Stimulated activated CD8-positive, alpha-beta memory T cell treated with anti-CD3 and anti-CD28 coated beads, Interleukin-7, amount 100 ng/mL, for 4 hours (primary cell): ENCODE measurements around the gene TLE4.

Experiments used
- DNase-seq, 2 donors: peaks; one replicate each; pipeline ENCODE4 v3.0.0-alpha.2; 2020; ENCODE audit warnings: low read depth in 2 of 2

TLE4 gene

DNA sequence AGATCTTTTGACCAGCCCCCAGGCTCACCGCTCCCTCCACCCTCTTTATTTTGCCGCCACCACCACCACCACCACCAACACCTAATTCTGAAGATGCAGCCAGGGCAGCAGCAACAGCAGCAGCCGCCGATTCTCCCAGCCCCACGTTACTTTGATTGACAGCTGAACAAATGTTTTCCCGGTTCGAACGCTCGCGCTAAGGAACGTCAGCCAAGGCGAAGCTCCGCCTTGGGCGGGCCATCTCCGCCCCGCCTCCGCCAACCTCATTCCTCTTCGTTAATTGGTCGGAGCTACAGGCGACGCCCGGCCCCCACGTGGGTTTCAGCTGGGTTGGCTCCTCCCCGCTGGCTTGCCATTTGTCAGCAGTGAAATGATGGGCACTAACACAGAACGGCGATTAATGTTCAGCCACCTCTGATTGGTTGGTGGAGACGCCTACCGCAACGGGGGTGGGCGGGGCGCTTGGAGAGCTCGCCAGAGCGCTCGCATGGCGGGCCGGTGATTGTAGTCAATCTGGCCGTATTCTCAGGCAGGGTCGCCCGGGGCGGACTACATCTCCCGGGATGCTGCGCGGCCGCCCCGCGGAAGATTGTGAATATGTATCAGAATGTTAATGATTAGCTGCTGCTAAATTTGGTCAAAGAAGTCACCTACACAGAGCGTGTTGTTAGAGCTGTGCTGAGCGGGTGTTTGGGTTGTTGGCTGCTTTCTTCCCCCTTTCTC, at the start of gene TLE4:
TSS of gene TLE4 (plus strand) at position 657 of the 723 bp plus-strand sequence. CDS start 826 bp downstream, outside the sequence.
- DNase-seq: peak; percentile 99 to 100

DNA sequence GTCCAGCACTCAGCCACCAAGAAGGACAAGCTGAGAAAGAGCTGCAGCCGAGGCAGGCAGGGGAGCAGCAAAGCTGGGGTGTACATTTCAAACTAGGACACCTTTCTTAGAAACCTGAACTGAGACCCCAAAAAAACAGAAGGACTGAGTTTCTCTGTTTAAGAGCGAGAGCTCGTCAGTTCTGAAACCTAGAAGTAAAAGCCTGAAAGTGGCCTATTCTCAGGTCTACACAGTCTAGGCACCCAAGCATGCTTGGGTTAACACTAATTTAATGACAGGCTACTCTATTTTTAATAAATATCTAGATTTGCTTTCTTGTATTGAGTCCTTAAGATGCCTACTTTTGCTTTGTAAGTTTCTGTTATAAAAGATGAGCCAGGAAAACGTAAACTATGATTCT, 49.0 kb upstream of the TLE4 start:
- no peak for DNase-seq

DNA sequence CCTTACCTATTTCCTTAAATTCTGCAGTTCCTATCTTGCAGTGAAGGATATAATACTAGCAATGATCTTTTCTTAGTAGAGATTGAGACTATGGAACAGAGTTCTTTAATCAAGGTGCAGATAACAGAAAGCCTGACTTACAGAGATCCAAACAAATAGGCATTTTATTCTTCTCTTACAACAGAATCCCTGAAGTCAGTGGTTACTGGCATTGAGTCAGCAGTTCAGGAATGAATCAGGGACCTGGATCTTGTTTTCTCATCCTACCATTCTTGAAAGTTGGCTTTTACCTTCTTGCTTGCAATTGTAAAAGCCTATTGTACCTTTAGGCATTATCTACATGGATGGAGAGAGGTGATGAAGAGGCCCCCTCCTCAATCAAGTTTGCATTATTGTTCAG, 47.5 kb upstream of the TLE4 start:
- no peak for DNase-seq

DNA sequence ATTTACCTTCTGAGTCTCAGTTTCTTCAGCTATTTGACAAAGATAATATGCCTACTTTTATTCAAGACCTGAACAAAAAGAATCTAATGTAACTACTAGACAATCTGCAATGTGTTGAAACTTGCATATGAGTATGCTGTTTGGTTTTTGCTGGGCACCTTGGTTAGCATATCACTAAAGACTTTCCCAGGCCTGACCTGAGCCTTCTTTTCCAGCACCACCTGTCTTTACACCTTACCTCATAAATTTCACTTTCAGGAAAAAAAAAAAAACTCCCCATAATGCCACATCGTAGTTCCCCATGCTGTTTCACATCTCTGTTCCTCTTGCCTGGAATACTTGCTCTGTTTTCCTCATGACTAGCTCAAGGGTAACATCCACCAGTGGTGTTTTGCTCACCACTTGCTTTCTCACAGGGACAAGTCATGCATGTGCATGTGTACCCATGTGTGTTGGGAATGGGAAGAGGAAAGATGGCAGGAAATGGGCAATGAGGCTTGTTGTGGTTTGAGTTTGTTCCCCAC, 45.6 kb upstream of the TLE4 start:
- DNase-seq: no peak

DNA sequence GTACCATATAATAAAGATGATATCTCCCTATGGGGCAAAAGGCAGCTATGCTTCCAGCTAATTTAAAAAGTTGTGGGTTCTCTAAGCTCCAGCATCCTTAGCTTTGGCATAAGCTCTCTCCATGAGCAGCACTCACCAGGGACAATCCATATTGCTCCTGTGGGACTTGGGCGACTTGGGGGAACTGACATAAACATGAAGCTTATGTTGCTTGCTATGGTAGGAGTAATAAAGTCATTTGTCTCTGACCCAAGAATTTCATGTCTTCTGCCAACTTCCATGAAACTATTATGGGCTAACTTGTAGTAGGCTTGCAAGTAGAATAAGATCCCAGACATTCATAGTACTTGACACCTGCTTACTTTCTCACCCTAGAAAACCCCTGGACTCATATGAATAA, 36.2 kb upstream of the TLE4 start:
- DNase-seq: no peak

DNA sequence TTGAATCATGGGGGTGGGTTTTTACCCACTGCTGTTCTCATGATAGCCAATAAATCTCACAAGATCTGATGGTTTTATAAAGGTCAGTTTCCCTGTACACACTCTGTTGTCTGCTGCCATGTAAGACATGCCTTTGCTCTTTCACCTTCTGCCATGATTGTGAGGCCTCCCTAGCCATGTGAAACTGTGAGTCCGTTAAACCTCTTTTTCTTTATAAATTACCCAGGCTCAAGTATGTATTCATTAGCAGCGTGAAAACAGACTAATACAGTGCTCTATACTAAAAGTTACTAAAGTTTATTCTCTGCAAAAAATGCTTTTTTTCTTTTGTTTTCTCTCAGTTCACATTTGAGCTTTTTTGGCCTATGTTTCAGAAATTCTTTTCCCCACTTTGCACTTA, 33.9 kb upstream of the TLE4 start:
- DNase-seq: no peak

DNA sequence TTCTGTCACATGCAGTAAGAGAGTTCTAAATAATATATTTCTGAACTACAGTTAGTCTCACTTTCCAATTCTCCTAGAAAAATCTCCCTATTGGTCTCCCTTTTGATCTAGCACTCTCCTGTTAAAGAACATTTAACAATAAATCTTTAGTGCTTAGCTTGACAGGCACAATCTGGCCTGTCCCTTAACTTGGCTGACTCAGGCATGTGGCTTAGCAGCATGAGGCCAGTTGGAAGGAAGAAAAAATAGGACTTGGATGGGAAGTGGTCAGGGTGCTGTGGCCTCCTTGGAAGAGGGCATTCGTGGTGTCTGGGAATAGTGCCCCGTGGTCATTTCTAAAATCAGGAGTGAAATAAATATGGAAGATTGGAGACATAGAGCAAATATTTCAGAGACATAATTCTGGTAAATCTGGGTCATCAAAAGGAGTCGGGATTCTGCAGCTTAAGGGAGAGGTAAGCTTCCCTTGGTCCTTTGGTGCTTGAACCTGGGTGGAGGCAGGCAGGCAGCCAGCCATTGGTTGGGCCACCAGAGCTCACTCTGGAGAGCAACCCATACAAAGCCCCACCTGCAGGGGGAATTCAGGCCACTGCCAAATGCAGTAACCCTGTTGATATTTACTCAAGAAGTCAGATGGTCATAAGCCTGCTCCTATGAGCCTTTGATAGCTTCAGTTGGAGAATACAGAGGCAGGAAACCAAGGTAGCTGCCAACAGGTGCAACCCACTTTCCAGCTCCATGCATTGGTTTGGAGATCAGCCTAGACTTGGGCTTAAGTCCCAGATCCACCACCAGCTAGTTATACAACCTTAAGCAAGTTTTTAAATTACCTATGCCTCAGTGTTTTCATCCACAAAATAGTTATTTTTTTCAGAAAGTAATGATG, 28.8 kb upstream of the TLE4 start:
- no peak for DNase-seq

DNA sequence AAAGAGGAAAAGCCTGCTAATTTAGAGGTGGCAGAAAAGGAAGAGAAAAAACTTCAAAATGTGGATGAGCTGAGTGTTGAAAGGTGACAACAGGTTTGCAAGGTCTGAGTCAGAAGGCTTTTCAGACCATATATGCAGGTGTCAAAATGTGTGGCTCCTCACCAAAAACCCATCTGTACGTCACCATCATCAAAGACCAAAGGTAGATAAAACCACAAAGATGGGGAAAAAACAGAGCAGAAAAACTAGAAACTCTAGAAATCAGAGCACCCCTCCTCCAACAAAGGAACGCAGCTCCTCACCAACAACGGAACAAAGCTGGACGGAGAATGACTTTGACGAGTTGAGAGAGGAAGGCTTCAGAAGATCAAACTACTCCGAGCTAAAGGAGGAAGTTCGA, 27.4 kb upstream of the TLE4 start:
- peak in 1 of 2 donors; percentile 1 for DNase-seq

DNA sequence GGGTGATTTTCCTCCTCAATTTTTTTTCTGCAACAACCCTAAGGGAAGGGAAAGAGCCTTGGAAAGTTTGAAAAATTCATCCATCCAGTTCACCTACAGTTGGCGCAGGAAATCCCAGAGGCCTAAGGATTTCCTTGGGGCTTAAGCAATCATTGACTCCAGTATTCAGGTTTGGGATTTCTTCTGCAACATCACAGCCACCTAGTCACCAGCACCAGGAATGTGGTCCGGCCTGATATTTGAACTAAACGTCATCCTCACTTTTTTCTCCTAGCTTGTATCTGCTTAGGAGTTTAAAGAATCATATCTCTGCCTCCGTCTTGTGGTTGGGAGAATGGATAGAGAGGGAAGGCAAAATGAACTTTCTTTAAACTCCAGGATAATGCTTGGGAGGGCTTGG, 20.2 kb upstream of the TLE4 start:
- DNase-seq: no peak

DNA sequence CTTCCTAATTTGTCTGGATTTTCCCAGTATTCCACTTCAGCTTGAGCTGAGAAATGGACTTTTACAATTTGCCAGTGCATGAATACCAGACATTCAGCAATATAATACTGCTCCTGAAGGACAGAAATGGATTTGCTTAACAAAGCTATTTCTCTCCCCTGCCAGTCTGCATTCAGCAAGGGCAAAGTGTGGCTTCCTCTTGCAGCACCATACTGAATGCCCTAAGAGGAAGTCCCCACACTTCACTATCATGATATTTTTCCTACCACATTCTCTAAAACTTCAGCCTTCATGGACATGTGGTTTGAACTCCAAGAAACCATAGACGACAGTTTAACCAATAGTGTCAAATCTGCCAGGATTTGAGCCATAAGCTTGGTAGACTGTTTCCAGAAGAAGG, 19.8 kb upstream of the TLE4 start:
- DNase-seq: no peak

DNA sequence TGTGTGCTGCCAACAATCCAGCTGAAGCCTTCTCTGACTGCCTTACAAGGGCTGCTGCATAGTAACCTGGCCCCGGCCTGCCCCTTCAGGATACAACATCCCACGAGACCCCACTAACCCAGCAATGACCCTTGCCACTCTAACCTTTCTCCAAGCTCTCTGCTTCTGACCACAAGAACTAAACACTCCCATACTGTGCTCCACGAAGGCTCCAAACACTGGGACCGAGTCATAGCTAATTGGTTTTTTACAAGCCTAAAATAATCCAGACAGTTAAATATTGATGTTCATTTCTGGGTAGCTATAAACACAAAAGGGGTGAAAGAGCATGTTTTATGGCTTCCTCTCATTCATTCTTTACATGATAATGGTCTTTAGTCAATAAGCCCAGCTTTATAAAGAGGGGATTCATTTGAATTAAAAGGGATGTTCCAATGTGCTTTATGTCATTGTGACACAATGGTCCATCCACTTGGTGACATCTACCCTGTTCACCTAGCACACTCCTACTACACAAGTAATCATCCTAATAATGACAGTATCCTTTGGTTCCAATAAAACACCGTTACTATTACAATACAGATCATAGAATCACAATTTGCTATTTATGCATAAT, 16.2 kb upstream of the TLE4 start:
- no peak for DNase-seq

DNA sequence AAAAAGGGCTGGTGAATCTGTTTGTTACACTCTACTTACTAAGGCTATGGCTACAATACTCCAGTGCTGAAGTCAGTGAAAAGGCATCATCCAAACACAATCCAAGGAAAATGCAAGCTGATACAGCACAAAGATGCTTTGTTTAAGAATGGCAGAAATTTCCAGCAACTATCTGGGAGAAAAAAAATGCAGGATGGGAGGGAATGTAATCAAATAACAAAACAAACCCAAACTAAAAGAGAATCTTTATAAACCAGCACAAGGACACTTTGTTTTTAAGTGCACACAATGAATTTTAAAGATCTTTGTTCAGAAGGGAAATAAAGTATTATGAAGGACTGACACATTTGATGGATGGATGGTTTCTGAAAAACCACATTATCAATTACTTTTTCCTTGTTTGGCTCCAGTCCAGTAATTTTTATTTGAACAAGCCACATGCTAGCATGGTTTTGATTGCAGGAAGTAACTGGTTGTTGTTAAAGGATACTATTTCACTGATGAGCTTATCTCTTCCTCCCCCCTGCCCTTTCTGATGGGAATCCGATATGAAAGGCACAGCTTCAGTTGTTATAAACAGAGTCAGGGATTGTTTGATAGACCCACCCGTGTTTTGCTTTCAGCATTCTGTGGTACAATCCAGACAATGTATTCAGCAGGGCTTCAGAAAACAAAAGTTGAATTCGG, 12.1 kb upstream of the TLE4 start:
- DNase-seq: no peak

DNA sequence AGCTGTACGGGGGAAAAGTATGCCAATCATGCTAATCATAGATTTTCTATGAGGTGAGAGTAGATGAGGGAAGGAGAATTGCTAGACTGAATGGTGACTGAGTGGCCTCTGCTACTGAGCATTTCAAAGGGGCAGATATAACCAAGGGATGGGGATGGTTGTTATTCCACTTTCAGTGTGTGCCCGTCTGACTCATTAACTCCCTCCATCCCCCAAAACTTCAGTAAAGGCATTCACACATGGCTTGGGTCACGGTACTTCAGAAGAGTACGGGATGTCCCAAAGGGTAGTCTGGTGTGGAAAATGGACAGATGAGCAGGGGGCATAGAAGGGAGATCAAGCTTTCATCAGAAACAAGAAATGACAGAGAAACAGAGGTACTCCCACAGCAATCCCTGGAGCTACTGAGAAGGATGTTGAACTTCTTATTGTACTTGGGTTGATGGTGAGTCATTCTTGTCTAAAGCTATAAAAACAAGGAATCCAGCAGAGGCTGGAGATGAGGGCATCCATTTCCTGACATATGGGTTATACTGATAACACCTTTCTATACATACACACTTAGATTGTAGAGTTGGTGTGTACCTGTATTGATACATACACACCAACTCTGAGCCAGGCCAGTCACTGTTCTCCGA, 8.9 kb upstream of the TLE4 start:
- DNase-seq: no peak

DNA sequence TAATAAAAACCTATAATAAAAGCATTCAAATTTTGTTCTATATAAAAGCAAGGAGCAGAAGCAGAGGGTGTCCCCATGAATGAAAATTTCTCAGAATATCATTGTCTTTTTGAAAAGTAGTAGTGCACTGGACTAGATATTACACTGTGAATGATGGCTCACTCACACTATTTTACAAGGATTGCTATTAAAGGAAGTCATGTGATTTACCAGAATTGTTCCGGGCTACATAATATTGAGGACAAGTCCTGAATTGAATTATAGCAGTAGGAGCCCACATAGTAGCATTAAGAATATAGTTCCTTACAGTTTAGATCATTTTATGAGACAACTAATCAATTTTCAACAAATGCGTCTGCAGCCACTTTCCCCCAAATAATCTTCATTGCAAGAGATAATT, 7.7 kb upstream of the TLE4 start:
- DNase-seq: no peak

DNA sequence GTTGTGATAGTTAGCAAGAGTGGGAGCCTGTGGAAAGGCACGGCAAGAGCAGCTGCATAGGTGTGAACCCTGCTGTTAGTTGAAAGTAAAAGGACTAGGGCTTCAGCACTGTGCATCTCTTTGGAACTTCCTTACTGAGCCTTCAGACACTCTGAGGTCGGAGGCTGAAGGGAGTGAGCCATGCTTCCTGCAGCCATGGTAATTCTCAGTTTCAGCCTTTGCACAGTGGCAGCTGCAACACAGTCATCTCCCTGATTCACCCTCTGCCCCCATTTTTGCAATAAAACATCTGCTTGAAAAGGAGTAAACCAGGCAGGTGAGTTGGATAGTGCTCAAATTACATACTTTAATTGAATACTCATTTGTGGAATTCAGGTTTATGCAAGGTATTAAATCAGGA, 6.5 kb upstream of the TLE4 start:
- DNase-seq: no peak

DNA sequence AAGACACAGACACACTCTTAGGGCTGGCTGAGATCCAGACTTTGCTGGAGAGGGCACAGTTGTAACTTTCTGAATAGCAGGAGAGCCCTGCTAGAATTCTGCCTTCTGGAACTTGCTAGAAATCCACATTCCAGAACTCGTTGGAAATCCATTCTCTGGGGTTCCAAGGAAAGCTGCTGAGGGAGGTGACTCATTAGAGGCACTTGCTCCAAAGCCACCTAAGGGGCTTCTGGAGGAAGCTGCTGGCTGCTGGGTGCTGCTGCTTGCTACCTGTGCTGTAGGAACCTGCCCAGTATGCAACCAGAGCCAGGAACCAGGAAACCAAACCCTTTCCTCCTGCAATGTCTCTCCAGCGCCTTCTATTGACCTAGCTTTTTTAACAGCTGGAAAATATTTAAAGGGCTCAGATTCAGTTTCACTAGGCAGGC, 4.1 kb upstream of the TLE4 start:
- no peak for DNase-seq

DNA sequence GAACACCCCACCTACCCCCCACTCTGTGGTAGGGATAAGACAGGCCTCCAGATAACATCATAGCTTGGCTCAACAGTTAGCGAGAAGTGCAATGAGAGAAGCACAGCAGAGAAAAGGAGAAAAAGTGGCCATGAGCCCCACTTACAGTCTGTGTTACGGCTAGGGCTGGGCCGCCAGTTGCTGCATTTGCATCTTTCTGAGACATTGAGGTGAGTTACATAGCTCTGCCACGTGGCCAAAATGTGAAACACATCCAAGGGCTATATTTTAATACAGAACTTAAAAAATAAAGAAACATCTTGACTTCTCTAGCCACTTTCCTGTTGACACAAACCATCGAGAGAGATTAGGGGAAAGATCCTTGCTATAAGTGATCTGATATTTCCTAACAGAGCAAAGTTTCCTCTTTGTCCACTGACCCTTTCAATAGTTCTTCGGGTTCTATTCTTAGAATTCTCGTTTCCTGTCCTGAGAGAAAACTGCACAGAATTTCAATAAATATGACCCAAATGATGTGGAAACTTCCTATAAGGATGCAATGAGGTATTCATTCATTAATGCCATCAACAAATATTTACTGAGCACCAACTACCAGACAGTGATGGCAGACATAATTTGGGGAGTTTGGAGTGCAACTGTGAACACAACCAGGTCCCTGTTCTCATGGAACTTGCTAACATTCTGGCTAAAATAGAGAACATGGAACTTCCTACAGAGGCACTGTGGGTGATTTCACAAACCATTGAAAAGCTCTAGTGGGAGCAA, 3.2 kb upstream of the TLE4 start:
- DNase-seq: no peak

DNA sequence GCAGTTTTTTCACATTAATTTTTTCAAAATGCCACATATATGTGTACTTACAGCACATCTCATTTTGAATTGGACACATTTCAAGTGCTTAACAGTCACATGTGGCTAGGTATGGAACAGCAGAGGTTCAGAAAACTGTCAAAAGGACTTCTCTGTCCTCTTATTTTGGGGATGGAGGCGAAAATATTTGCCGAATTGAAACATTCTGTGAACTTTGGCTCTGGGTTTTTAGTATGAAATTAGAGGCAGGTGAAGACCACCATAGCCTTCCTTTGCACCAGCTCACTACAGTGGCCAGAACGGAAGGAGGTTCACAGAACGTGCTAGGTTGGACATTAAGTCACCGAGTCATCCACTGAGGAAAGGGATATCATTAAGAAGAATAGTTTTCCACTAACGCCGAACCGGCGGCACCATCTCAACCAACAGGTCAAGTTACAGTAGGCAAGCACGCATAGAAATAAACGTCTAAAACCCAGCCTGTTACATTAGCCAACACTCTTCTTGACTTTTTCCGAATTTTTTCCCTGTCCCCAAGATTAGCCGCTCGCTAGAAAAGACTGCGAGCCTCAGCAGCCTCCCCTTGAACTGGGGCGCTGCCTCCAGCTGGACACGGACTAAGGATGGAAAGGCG, 1.8 kb upstream of the TLE4 start:
- no peak for DNase-seq

DNA sequence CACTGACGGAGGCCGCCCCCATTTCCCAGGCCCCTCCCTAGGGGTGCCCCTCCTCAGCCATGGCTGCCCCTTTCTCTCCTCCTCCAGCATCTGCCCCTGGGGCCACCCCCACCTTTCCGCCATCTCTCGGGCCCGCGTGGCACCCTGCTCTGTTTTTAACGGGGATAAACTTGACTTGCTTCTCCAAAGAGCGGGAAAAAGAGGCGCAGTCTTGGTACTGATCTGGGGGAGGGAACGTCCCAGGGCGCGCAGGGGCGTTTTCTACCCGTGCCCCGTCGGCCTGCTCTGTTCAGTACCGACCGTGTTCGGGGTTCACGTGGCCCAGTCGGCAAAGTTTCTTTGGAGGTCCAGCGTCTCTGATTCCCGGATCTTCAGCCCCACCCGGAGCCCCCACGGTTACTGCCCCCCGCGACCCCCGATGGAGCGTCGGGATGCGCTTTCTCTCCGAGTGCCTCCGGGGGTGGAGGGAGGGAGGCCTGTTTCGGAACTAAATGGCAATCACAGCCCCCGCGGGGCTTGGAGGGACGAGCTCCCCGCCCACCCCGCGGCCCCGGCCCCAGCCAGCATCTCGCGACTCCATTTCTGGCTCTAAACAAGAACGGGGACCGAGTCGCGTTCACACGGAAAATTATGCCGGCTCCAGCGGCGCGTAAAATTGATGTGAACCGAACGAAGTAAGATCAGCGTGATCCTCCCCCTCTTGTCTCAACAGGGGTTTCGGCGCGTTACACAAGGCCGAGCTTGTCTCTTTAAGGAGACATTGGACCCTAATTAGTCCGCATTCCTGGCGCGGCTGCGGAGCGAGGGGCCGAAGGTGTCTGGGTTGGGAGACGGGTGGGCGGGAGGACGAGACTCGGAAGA, 1.1 kb upstream of the TLE4 start:
- DNase-seq: peak in 1 of 2 donors; percentile 25
